K562 (cell line): ENCODE measurements around the gene POC1B. TPM values are rescaled to one million over a fixed set of nuclear protein-coding genes. Genes with fewer than 3 reads are reported as not detected.

Source experiments
- BDP1 ChIP-seq: IDR thresholded peaks from 3 replicates; pipeline ENCODE4 v1.6.1; 2011; ENCODE audit not compliant: insufficient read length, insufficient read depth
- CREB3 ChIP-seq: fragments of 450-650 bp; conservative IDR thresholded peaks from 2 replicates; pipeline ENCODE4 v1.6.1; 2016; ENCODE audit warnings: missing genetic modification characterization, low read depth, mild to moderate bottlenecking, missing compliant biosample characterization, moderate library complexity
- DACH1 ChIP-seq: fragments of 450-650 bp; IDR thresholded peaks from 2 replicates; pipeline ENCODE4 v1.6.1; 2018; ENCODE audit not compliant: partially characterized antibody
- JUN ChIP-seq, 2 experiments: sonication (generic) in 1 of 2; formaldehyde crosslinking in 1 of 2; IDR thresholded peaks; 2 replicates each; pipeline versions ENCODE4 v1.6.1 to v1.8.0; 2012 to 2022; ENCODE audit warnings: borderline replicate concordance in 2 of 2, mild to moderate bottlenecking in 2 of 2, improper control_type of control experiment in 1 of 2, low read depth in 1 of 2, low read length in 1 of 2, missing genetic modification reagents in 1 of 2
- MED1 ChIP-seq: sonication (generic); formaldehyde crosslinking; IDR thresholded peaks from 2 replicates; pipeline ENCODE4 v1.8.1; 2023; ENCODE audit warnings: missing genetic modification reagents, borderline replicate concordance
- NR2C2 ChIP-seq, 2 experiments: fragments of 200-800 bp in 1 of 2; sonication (Bioruptor generic) in 1 of 2; sonication (generic) in 1 of 2; formaldehyde crosslinking in 1 of 2; IDR thresholded peaks; 2 replicates each; pipeline versions ENCODE4 v1.6.1 to v1.8.0; 2016 to 2022; ENCODE audit warnings: mild to moderate bottlenecking in 1 of 2, missing compliant biosample characterization in 1 of 2, missing genetic modification characterization in 1 of 2, missing genetic modification reagents in 1 of 2
- SMAD4 ChIP-seq: fragments of 250-450 bp; sonication (Bioruptor Pico); conservative IDR thresholded peaks from 2 replicates; pipeline ENCODE4 v1.8.0; 2021; ENCODE audit warnings: inconsistent platforms, mild to moderate bottlenecking, moderate library complexity
- SRSF1 ChIP-seq: fragments of 200-400 bp; formaldehyde crosslinking; IDR thresholded peaks from 2 replicates; pipeline ENCODE4 v1.6.1; 2017; ENCODE audit warnings: mild to moderate bottlenecking, low read depth, low read length, moderate library complexity
- TOE1 ChIP-seq, 2 experiments: fragments of 450-650 bp in 1 of 2; sonication (generic) in 1 of 2; formaldehyde crosslinking in 1 of 2; IDR thresholded peaks; 2 replicates each; pipeline versions ENCODE4 v1.7.1 to v1.8.0; 2016 to 2022; ENCODE audit warnings: borderline replicate concordance in 2 of 2, mild to moderate bottlenecking in 2 of 2, antibody characterized with exemption in 1 of 2, inconsistent platforms in 1 of 2, low read depth in 1 of 2, missing genetic modification reagents in 1 of 2, moderate library complexity in 1 of 2
- YBX1 ChIP-seq: fragments of 450-650 bp; IDR thresholded peaks from 2 replicates; pipeline ENCODE4 v1.7.1; 2016; ENCODE audit warnings: mild to moderate bottlenecking
- ZBTB17 ChIP-seq: fragments of 450-650 bp; formaldehyde crosslinking; IDR thresholded peaks from 2 replicates; pipeline ENCODE4 v1.4.0; 2020; ENCODE audit warnings: mild to moderate bottlenecking
- ZBTB9 ChIP-seq: fragments of 450-650 bp; formaldehyde crosslinking; IDR thresholded peaks from 2 replicates; pipeline ENCODE4 v1.4.0; 2020; ENCODE audit warnings: mild to moderate bottlenecking, moderate library complexity
- ZNF124 ChIP-seq: sonication (generic); formaldehyde crosslinking; IDR thresholded peaks from 2 replicates; pipeline ENCODE4 v1.8.1; 2022; ENCODE audit warnings: missing genetic modification reagents
- ZNF512 ChIP-seq: IDR thresholded peaks from 2 replicates; pipeline ENCODE4 v1.6.1; 2016; ENCODE audit warnings: missing genetic modification characterization, missing compliant biosample characterization
- ZNF584 ChIP-seq: fragments of 200-800 bp; sonication (Bioruptor generic); IDR thresholded peaks from 2 replicates; pipeline ENCODE4 v1.6.1; 2016; ENCODE audit warnings: low read depth, mild to moderate bottlenecking, missing genetic modification characterization, missing compliant biosample characterization
- ZNF785 ChIP-seq: fragments of 250-450 bp; sonication (Bioruptor Pico); IDR thresholded peaks from 2 replicates; pipeline ENCODE4 v1.4.0; 2020; ENCODE audit warnings: mild to moderate bottlenecking
- ZSCAN32 ChIP-seq: fragments of 450-650 bp; formaldehyde crosslinking; IDR thresholded peaks from 2 replicates; pipeline ENCODE4 v1.4.0; 2020; ENCODE audit warnings: mild to moderate bottlenecking, moderate library complexity
- polyA plus RNA-seq, 8 experiments: library from polyadenylated mRNA; depleted of rRNA in 4 of 8; stranded (reverse) in 5 of 8; unstranded in 3 of 8; fragments of >200 nt; fragmentation: Nextera tagmentation in 2 of 8; fragmentation: Illumina TruSeq in 1 of 8; extraction: Ambion mirVana in 2 of 8; extraction: Trizol in 1 of 8; gene quantifications; 2 replicates each; pipeline versions ENCODE4 v1.2.1 to v1.2.3, GENCODE V29; 2011 to 2014; ENCODE audit warnings: inconsistent platforms in 1 of 8, missing spikeins in 1 of 8
- total RNA-seq, 7 experiments: library from RNA; depleted of rRNA in 6 of 7; stranded (reverse); fragments of >200 nt in 6 of 7; fragmentation: Illumina TruSeq in 2 of 7; extraction: Trizol in 2 of 7; gene quantifications; 2 replicates each; pipeline versions ENCODE4 v1.2.1 to v1.2.3, GENCODE V29; 2011 to 2021; ENCODE audit warnings: low replicate concordance in 1 of 7
- TF ChIP-seq, protein P1 (sequence below): fragments of 250-450 bp; sonication (Bioruptor Pico); IDR thresholded peaks from 2 replicates; pipeline ENCODE4 v1.5.0; 2021; ENCODE audit warnings: mild to moderate bottlenecking, moderate library complexity
- TF ChIP-seq, protein P2 (sequence below): sonication (generic); formaldehyde crosslinking; IDR thresholded peaks from 2 replicates; pipeline ENCODE4 v1.8.1; 2022; ENCODE audit warnings: missing genetic modification reagents

The POC1B gene
- total and polyA plus RNA-seq, 9 of the 15 experiments (the other 6 are each of a cell fraction or from before 2014, with no cell fraction given): 4.5 to 16.1 (median 10.4) TPM

DNA sequence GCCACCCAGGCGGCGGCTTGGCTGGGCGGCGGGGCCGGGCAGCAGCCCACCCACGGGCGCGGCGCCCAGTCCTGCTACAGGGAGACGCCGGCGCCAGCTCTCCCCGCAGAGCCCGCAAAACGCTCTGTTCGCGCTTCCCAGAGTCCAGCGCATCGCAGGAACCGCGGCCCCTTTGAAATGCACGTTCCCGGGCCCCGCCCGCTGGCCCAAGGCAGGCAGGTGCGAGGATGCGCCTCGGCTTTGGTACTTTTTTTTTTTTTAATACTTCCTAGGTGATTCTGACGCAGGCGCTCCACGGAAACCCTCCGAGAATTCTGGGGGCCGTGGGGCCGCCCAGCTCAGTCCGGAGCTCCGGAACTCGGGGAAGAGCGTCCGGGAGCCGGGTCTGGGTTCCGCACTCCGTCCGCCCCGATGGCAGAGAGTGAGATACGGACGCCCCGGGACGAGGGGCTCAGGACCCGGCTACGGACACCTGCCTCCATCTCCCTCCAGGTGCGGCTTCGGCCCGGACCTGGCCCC lies 483 bp downstream of the POC1B start (continued):
- TF ChIP-seq BDP1 (no peak), ZNF512 (tag) (no peak), SRSF1 (no peak), ZNF785 (CRISPR knock-in tag) (no peak), ZBTB17 (CRISPR knock-in tag) (no peak), MED1 (CRISPR knock-in tag) (no peak), ZNF584 (CRISPR knock-in tag) (no peak), SMAD4 (no peak), NR2C2 (CRISPR knock-in tag; IDR thresholded peaks at IDR 0.05) (no peak), NR2C2 (tag; IDR thresholded peaks at IDR 0.05) (no peak), TOE1 (IDR thresholded peaks at IDR 0.05; ENCODE audit: borderline replicate concordance) (no peak), TOE1 (CRISPR knock-in tag; IDR thresholded peaks at IDR 0.05; ENCODE audit: borderline replicate concordance, low read depth) (no peak), JUN (IDR thresholded peaks at IDR 0.05; ENCODE audit: borderline replicate concordance, low read depth, low read length) (no peak), JUN (CRISPR knock-in tag; IDR thresholded peaks at IDR 0.05; ENCODE audit: borderline replicate concordance) (no peak), ZBTB9 (CRISPR knock-in tag) (no peak), DACH1 (no peak), ZSCAN32 (no peak), CREB3 (tag) (no peak), YBX1 (no peak), ZNF124 (CRISPR knock-in tag) (no peak)
- TF ChIP-seq, protein P1, sequence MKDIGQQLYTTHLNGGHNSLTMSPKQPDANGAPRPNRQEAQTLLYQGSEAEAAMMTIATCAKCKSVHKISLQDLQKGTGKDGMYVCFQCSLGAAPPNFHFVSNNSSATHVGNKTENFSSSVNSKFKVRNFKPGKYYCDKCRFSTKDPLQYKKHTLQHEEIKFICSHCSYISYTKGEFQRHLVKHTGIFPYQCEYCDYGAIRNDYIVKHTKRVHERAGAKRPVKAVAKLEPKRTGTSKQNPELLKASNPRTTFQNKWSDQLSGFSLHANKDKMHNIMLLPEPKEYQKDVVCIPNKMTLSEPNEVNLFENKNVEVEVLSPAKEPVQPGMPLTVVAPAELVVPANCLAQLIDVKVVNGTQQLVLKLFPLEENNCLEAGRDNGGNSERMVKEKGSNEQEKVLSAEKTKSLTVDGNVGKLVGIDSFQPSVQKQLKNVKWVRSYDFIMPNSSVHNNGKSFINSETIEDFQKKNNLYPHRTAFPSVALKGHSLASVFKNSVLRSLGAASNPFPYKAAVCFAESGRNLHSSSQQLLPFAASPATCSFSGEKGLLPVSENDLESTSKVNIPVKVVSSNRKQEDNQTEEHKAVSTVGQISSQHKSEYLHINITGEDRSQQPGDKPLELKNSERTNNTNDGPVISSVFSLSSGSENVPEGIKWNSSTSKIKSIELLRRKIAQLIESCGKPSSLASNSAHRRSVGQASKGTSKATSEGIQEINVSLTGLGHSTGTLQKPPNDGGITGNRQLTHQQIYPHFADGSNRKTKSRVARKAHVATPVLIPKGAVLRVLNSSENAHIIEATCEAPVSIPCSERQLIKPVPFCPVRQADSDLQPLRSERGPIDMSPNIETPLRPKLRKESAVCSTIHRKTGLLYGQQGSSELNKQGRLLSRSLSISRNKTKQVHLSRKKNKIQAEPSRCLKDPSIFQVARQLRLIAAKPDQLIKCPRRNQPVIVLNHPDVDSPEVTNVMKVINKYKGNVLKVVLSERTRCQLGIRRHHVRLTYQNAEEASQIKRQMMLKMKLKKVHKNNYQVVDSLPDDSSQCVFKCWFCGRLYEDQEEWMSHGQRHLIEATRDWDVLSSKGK (CRISPR knock-in tag): no peak
- TF ChIP-seq, protein P2, sequence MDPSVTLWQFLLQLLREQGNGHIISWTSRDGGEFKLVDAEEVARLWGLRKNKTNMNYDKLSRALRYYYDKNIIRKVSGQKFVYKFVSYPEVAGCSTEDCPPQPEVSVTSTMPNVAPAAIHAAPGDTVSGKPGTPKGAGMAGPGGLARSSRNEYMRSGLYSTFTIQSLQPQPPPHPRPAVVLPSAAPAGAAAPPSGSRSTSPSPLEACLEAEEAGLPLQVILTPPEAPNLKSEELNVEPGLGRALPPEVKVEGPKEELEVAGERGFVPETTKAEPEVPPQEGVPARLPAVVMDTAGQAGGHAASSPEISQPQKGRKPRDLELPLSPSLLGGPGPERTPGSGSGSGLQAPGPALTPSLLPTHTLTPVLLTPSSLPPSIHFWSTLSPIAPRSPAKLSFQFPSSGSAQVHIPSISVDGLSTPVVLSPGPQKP (CRISPR knock-in tag): no peak
